Esophagus squamous epithelium (tissue), 4 donors: ENCODE data around the gene CNTNAP5.

Experiments
- CTCF ChIP-seq, 6 experiments: fragments of 450-650 bp in 4 of 6; fragments of 200-600 bp in 2 of 6; sonication (generic) in 2 of 6; IDR thresholded peaks; one replicate each; pipeline ENCODE4 v1.5.1; 2016 to 2019; ENCODE audit warnings: antibody characterized with exemption in 6 of 6, mild to moderate bottlenecking in 4 of 6, moderate library complexity in 4 of 6
- POLR2A ChIP-seq, 4 donors: fragments of 450-650 bp; IDR thresholded peaks; one replicate each; pipeline ENCODE4 v1.6.1; 2017; ENCODE audit warnings: antibody characterized with exemption in 4 of 4, mild to moderate bottlenecking in 4 of 4, moderate library complexity in 3 of 4

- TF ChIP-seq POLR2A (IDR thresholded peaks at IDR 0.05) (no peak), CTCF (IDR thresholded peaks at IDR 0.05) (no peak)
Measured at GRCh38 chr2:124035001-124035400, 9.9 kb downstream of the CNTNAP5 start.
